H1 (cell line): Measurements from ENCODE around the gene GRIK4. TPM values are rescaled to one million over a fixed set of nuclear protein-coding genes. Genes with fewer than 3 reads are reported as not detected.

Source experiments
- CTCF ChIP-seq, 3 experiments: IDR thresholded peaks; 1 replicate in 2 of 3; 2 replicates in 1 of 3; pipeline versions ENCODE4 v1.5.1 to v1.6.1; 2011; ENCODE audit warnings: low read length in 3 of 3, mild to moderate bottlenecking in 3 of 3, inconsistent platforms in 2 of 3, low read depth in 1 of 3, moderate library complexity in 1 of 3; ENCODE audit not compliant: insufficient read depth in 1 of 3; ENCODE audit errors: control extremely low read depth in 1 of 3
- HDAC6 ChIP-seq: IDR thresholded peaks from one replicate; pipeline ENCODE4 v1.7.1; 2012; ENCODE audit warnings: low read depth, mild to moderate bottlenecking, inconsistent platforms, low read length, moderate library complexity
- KDM1A ChIP-seq: fragments of 200-600, 300-600 bp; sonication (generic); IDR thresholded peaks from 2 replicates; pipeline ENCODE4 v1.7.1; 2016; ENCODE audit warnings: mild to moderate bottlenecking, low read length, borderline replicate concordance
- KDM5A ChIP-seq: fragments of 200-600 bp; IDR thresholded peaks from 2 replicates; pipeline ENCODE4 v1.7.1; 2012; ENCODE audit warnings: mild to moderate bottlenecking, low read length, inconsistent platforms, mixed read lengths
- NANOG ChIP-seq: IDR thresholded peaks from 2 replicates; pipeline ENCODE4 v1.6.1; 2011; ENCODE audit warnings: low read length, low read depth, mild to moderate bottlenecking, inconsistent platforms; ENCODE audit not compliant: insufficient read depth, poor library complexity, severe bottlenecking
- SP2 ChIP-seq: IDR thresholded peaks from 2 replicates; pipeline ENCODE4 v1.6.1; 2012; ENCODE audit warnings: mild to moderate bottlenecking, low read length, inconsistent platforms
- SRF ChIP-seq: IDR thresholded peaks from 2 replicates; pipeline ENCODE4 v1.6.1; 2011; ENCODE audit warnings: mild to moderate bottlenecking, low read depth, low read length, moderate library complexity
- polyA plus RNA-seq, 7 experiments: library from polyadenylated mRNA; depleted of rRNA in 3 of 7; stranded (reverse) in 5 of 7; unstranded in 2 of 7; fragments of >200 nt in 5 of 7; fragments of 200-250 nt in 2 of 7; gene quantifications; 1 replicate in 5 of 7; 2 replicates in 1 of 7; 4 replicates in 1 of 7; pipeline versions ENCODE4 v1.2.1 to v1.2.3, GENCODE V29; 2011 to 2013; ENCODE audit warnings: missing spikeins in 2 of 7, mixed read lengths in 2 of 7
- total RNA-seq: library from RNA; stranded (reverse); fragmentation: NEBNext Ultra II Directional; extraction: Animal tissue kit (Norgen Biotek cat#: 25700); gene quantifications from 2 replicates; pipeline ENCODE4 v1.2.1, GENCODE V29; 2021
- TF ChIP-seq, protein P1 (sequence below): fragments of 300-600 bp; sonication (generic); IDR thresholded peaks from 2 replicates; pipeline ENCODE4 v1.7.1; 2012; ENCODE audit warnings: low read length, moderate library complexity, mild to moderate bottlenecking, inconsistent platforms; ENCODE audit not compliant: insufficient replicate concordance

GRIK4 gene
- total and polyA plus RNA-seq, 2 of the 8 experiments (the other 6 are each of a cell fraction or from before 2014, with no cell fraction given), result 1.2 to 2.9 TPM

GRCh38 chr11:120695939-120696338 lies 184.4 kb downstream of the GRIK4 start (continued):
- TF ChIP-seq, protein P1, sequence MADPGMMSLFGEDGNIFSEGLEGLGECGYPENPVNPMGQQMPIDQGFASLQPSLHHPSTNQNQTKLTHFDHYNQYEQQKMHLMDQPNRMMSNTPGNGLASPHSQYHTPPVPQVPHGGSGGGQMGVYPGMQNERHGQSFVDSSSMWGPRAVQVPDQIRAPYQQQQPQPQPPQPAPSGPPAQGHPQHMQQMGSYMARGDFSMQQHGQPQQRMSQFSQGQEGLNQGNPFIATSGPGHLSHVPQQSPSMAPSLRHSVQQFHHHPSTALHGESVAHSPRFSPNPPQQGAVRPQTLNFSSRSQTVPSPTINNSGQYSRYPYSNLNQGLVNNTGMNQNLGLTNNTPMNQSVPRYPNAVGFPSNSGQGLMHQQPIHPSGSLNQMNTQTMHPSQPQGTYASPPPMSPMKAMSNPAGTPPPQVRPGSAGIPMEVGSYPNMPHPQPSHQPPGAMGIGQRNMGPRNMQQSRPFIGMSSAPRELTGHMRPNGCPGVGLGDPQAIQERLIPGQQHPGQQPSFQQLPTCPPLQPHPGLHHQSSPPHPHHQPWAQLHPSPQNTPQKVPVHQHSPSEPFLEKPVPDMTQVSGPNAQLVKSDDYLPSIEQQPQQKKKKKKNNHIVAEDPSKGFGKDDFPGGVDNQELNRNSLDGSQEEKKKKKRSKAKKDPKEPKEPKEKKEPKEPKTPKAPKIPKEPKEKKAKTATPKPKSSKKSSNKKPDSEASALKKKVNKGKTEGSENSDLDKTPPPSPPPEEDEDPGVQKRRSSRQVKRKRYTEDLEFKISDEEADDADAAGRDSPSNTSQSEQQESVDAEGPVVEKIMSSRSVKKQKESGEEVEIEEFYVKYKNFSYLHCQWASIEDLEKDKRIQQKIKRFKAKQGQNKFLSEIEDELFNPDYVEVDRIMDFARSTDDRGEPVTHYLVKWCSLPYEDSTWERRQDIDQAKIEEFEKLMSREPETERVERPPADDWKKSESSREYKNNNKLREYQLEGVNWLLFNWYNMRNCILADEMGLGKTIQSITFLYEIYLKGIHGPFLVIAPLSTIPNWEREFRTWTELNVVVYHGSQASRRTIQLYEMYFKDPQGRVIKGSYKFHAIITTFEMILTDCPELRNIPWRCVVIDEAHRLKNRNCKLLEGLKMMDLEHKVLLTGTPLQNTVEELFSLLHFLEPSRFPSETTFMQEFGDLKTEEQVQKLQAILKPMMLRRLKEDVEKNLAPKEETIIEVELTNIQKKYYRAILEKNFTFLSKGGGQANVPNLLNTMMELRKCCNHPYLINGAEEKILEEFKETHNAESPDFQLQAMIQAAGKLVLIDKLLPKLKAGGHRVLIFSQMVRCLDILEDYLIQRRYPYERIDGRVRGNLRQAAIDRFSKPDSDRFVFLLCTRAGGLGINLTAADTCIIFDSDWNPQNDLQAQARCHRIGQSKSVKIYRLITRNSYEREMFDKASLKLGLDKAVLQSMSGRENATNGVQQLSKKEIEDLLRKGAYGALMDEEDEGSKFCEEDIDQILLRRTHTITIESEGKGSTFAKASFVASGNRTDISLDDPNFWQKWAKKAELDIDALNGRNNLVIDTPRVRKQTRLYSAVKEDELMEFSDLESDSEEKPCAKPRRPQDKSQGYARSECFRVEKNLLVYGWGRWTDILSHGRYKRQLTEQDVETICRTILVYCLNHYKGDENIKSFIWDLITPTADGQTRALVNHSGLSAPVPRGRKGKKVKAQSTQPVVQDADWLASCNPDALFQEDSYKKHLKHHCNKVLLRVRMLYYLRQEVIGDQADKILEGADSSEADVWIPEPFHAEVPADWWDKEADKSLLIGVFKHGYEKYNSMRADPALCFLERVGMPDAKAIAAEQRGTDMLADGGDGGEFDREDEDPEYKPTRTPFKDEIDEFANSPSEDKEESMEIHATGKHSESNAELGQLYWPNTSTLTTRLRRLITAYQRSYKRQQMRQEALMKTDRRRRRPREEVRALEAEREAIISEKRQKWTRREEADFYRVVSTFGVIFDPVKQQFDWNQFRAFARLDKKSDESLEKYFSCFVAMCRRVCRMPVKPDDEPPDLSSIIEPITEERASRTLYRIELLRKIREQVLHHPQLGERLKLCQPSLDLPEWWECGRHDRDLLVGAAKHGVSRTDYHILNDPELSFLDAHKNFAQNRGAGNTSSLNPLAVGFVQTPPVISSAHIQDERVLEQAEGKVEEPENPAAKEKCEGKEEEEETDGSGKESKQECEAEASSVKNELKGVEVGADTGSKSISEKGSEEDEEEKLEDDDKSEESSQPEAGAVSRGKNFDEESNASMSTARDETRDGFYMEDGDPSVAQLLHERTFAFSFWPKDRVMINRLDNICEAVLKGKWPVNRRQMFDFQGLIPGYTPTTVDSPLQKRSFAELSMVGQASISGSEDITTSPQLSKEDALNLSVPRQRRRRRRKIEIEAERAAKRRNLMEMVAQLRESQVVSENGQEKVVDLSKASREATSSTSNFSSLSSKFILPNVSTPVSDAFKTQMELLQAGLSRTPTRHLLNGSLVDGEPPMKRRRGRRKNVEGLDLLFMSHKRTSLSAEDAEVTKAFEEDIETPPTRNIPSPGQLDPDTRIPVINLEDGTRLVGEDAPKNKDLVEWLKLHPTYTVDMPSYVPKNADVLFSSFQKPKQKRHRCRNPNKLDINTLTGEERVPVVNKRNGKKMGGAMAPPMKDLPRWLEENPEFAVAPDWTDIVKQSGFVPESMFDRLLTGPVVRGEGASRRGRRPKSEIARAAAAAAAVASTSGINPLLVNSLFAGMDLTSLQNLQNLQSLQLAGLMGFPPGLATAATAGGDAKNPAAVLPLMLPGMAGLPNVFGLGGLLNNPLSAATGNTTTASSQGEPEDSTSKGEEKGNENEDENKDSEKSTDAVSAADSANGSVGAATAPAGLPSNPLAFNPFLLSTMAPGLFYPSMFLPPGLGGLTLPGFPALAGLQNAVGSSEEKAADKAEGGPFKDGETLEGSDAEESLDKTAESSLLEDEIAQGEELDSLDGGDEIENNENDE, result no peak
- TF ChIP-seq HDAC6 (no peak), SRF (no peak), NANOG (no peak), KDM5A (no peak), CTCF (IDR thresholded peaks at IDR 0.05; ENCODE audit: control extremely low read depth in 1 of 3, insufficient read depth in 1 of 3, low read depth in 1 of 3, low read length in 3 of 3) (no peak), SP2 (no peak), KDM1A (no peak)
